ENCODE data around the gene OBSCN. TPM values are rescaled to one million over a fixed set of nuclear protein-coding genes. Genes with fewer than 3 reads are reported as not detected.

The OBSCN gene
- total and polyA plus RNA-seq, 2 of the 4 experiments (the other 2 are of a cell fraction), result 4.1 to 9.5 TPM

GRCh38 chr1:228317411-228317828, 109.6 kb downstream of the OBSCN start:
- H4K91ac ChIP-seq (ENCODE audit: insufficient read depth, low read depth, low read length), result no peak overlapping the region
- no peaks in the 10 kb centered on the region for H3K79me1 ChIP-seq (ENCODE audit: low read depth in 1 of 2, low read length in 2 of 2)
- no peak overlapping the region for H3K18ac ChIP-seq (ENCODE audit: low read depth, low read length)
- no peak overlapping the region for H2AFZ ChIP-seq (replicated peaks; ENCODE audit: low read length, poor library complexity)
- DNase-seq (no peak), ATAC-seq (ENCODE audit: low read depth) (no peak)
- peaks cover 29% of the 10 kb centered on the region for H3K36me3 ChIP-seq (ENCODE audit: control insufficient read depth, insufficient read depth, low read length)
- intact Hi-C loops (cut with micrococcal nuclease) (no loop called here), dilution Hi-C loops (cut with HindIII; ENCODE audit: low sequenced_read_pairs, unreplicated experiment) (no loop called here), in situ Hi-C loops (cut with MboI; ENCODE audit: low sequenced_read_pairs) (no loop called here)
- H2BK5ac ChIP-seq (ENCODE audit: low read depth, low read length, poor library complexity, severe bottlenecking), result no peak overlapping the region
- H3K9me3 ChIP-seq (ENCODE audit: control insufficient read depth, insufficient read depth, low read length), result peaks cover 5% of the 10 kb centered on the region; the same call in 1 of the 2 replicates
- H2BK120ac ChIP-seq (ENCODE audit: low read depth, low read length), result no peak overlapping the region
- H3K4me3 ChIP-seq (ENCODE audit: insufficient read depth, low read depth, low read length), result no peak overlapping the region
- no peak overlapping the region for H3K9ac ChIP-seq (ENCODE audit: low read depth, low read length)
- no peaks in the 10 kb centered on the region for H4K20me1 ChIP-seq (ENCODE audit: insufficient read depth, low read length)
- H4K8ac ChIP-seq (ENCODE audit: low read depth in 2 of 2, low read length in 2 of 2), result no peak overlapping the region
- no peak overlapping the region for H4K5ac ChIP-seq (ENCODE audit: low read depth, low read length)
- no peak overlapping the region for H3K4ac ChIP-seq (ENCODE audit: low read depth, low read length)
- H3K4me2 ChIP-seq (ENCODE audit: low read depth, low read length), result no peak overlapping the region
- 0 out of 2 replicates have a peak, but pooled peaks cover 7% of the 10 kb centered on the region for H3K9me1 ChIP-seq (ENCODE audit: insufficient read depth, low read length)
- BruUV-seq (replicated peaks), result no TSS peak
- H3K4me1 ChIP-seq (ENCODE audit: control insufficient read depth, insufficient read depth, low read length), result peaks cover 5% of the 10 kb centered on the region
- H2AK5ac ChIP-seq (ENCODE audit: low read depth, low read length), result no peak overlapping the region
- TF ChIP-seq FOS (IDR thresholded peaks at IDR 0.05; ENCODE audit: low read depth, low read length) (no peak), BHLHE40 (IDR thresholded peaks at IDR 0.05; ENCODE audit: low read depth, low read length) (no peak), RAD21 (IDR thresholded peaks at IDR 0.05; ENCODE audit: low read length) (no peak), POLR2A (IDR thresholded peaks at IDR 0.05; ENCODE audit: low read depth, low read length) (no peak), CHD1 (IDR thresholded peaks at IDR 0.05; ENCODE audit: low read depth, low read length) (no peak), CEBPB (IDR thresholded peaks at IDR 0.05; ENCODE audit: low read depth, low read length) (no peak), USF2 (IDR thresholded peaks at IDR 0.05; ENCODE audit: low read depth, low read length) (no peak), ELK1 (IDR thresholded peaks at IDR 0.05; ENCODE audit: borderline replicate concordance, low read depth, low read length) (no peak), NFE2L2 (IDR thresholded peaks at IDR 0.05; ENCODE audit: low read depth, low read length) (no peak), MXI1 (IDR thresholded peaks at IDR 0.05; ENCODE audit: borderline replicate concordance, low read depth, low read length) (no peak), MAFK (IDR thresholded peaks at IDR 0.05; ENCODE audit: low read depth, low read length) (no peak), RFX5 (IDR thresholded peaks at IDR 0.05; ENCODE audit: low read depth, low read length) (no peak), SMC3 (IDR thresholded peaks at IDR 0.05; ENCODE audit: low read depth, low read length) (no peak)
- H3K23ac ChIP-seq (ENCODE audit: low read depth, low read length), result no peak overlapping the region
- no peak overlapping the region for H3K14ac ChIP-seq (replicated peaks; ENCODE audit: low read depth, low read length)
- ChIA-PET POLR2A (ENCODE audit: unreplicated experiment) (interaction anchor here (0.5 kb wide), 1 partner anchor 95 kb away, joined by 3 read pairs; no protein-coding TSS in a partner anchor), CTCF (no interaction called here)
- 88% methylated on average over 3 of the region's 14 CpGs; no CpG with 5 or more reads in 1 of the 2 experiments for WGBS, 2 experiments (ENCODE audit: extremely low coverage in 2 of 2, insufficient read length in 1 of 2)
- no peak overlapping the region for H2BK15ac ChIP-seq (ENCODE audit: low read depth, low read length)
- H3K56ac ChIP-seq (ENCODE audit: extremely low read depth, insufficient read depth, low read length), result no peak overlapping the region
- no peaks in the 10 kb centered on the region for H3K27me3 ChIP-seq (ENCODE audit: control insufficient read depth, insufficient read depth, low read length)
- no peak overlapping the region for H3K27ac ChIP-seq (ENCODE audit: insufficient read depth, low read length)
- H2AK9ac ChIP-seq (replicated peaks; ENCODE audit: low read depth, low read length, poor library complexity), result no peak overlapping the region
- no peak overlapping the region for H2BK20ac ChIP-seq (ENCODE audit: low read depth, low read length)
